ENCODE results near the gene PGAM5. TPM values are rescaled to one million over a fixed set of nuclear protein-coding genes. Genes with fewer than 3 reads are reported as not detected.

PGAM5 gene
- total RNA-seq, 1 experiment from 2014 or later: 121 TPM

GRCh38 chr12:132662901-132663755 lies 47.5 kb upstream of the PGAM5 start:
- Histone ChIP-seq H3K9me3 (ENCODE audit: low read depth, low read length, poor library complexity, severe bottlenecking) (no peaks in the 10 kb centered on the region), H3K36me3 (ENCODE audit: insufficient read depth, low read length, poor library complexity, severe bottlenecking) (peaks cover 98% of the 10 kb centered on the region), H3K27me3 (replicated peaks; ENCODE audit: insufficient read depth, low read depth, low read length, poor library complexity) (no peaks in the 10 kb centered on the region), H3K4me1 (ENCODE audit: insufficient read depth, low read length, poor library complexity, severe bottlenecking) (no peaks in the 10 kb centered on the region), H3K27ac (ENCODE audit: low read depth, low read length, poor library complexity, severe bottlenecking) (no peak overlapping the region), H3K4me3 (ENCODE audit: low read depth, low read length, poor library complexity, severe bottlenecking) (no peak overlapping the region)
- no TSS peak for BruUV-seq (replicated peaks)
- no peak for DNase-seq (ENCODE audit: low spot score)
- ChIA-PET POLR2A (ENCODE audit: low non-redundant PET) (no interaction called here), CTCF (interaction anchor here (0.5 kb wide), 1 partner anchor 45 kb away, joined by 6 read pairs; the partner anchor contains the start of gene P2RX2)
- intact Hi-C loops (cut with micrococcal nuclease; ENCODE audit: unreplicated experiment): no loop called here
- TF ChIP-seq EZH2 (IDR thresholded peaks at IDR 0.05; ENCODE audit: borderline replicate concordance, low read depth, low read length, poor library complexity, severe bottlenecking) (no peak), CTCF (conservative IDR thresholded peaks at IDR 0.05; ENCODE audit: low read depth, low read length) (no peak)

GRCh38 chr12:132664206-132665148 lies 46.2 kb upstream of the PGAM5 start:
- no peak overlapping the region for H3K4me3 ChIP-seq (ENCODE audit: low read depth, low read length, poor library complexity, severe bottlenecking)
- POLR2A ChIA-PET (ENCODE audit: low non-redundant PET): interaction anchor here (0.8 kb wide), 1 partner anchor 8 kb away, joined by 4 read pairs; no protein-coding TSS in a partner anchor
- no TSS peak for BruUV-seq (replicated peaks)
- peaks cover 98% of the 10 kb centered on the region for H3K36me3 ChIP-seq (ENCODE audit: insufficient read depth, low read length, poor library complexity, severe bottlenecking)
- CTCF ChIA-PET: no interaction called here
- no peak for DNase-seq (ENCODE audit: low spot score)
- no peaks in the 10 kb centered on the region for H3K9me3 ChIP-seq (ENCODE audit: low read depth, low read length, poor library complexity, severe bottlenecking)
- no peaks in the 10 kb centered on the region for H3K4me1 ChIP-seq (ENCODE audit: insufficient read depth, low read length, poor library complexity, severe bottlenecking)
- no peaks in the 10 kb centered on the region for H3K27me3 ChIP-seq (replicated peaks; ENCODE audit: insufficient read depth, low read depth, low read length, poor library complexity)
- no peak overlapping the region for H3K27ac ChIP-seq (ENCODE audit: low read depth, low read length, poor library complexity, severe bottlenecking)
- intact Hi-C loops (cut with micrococcal nuclease; ENCODE audit: unreplicated experiment): no loop called here
- no peak for TF ChIP-seq EZH2 (IDR thresholded peaks at IDR 0.05; ENCODE audit: borderline replicate concordance, low read depth, low read length, poor library complexity, severe bottlenecking)
- no peak for TF ChIP-seq CTCF (conservative IDR thresholded peaks at IDR 0.05; ENCODE audit: low read depth, low read length)

- no peak overlapping the region for H3K27ac ChIP-seq (ENCODE audit: low read depth, low read length, poor library complexity, severe bottlenecking)
- no peaks in the 10 kb centered on the region for H3K27me3 ChIP-seq (replicated peaks; ENCODE audit: insufficient read depth, low read depth, low read length, poor library complexity)
- H3K9me3 ChIP-seq (ENCODE audit: low read depth, low read length, poor library complexity, severe bottlenecking): no peaks in the 10 kb centered on the region
- TF ChIP-seq CTCF (conservative IDR thresholded peaks at IDR 0.05; ENCODE audit: low read depth, low read length) (no peak), EZH2 (IDR thresholded peaks at IDR 0.05; ENCODE audit: borderline replicate concordance, low read depth, low read length, poor library complexity, severe bottlenecking) (no peak)
- ChIA-PET POLR2A (ENCODE audit: low non-redundant PET) (no interaction called here), CTCF (no interaction called here)
- no TSS peak for BruUV-seq (replicated peaks)
- DNase-seq (ENCODE audit: low spot score): no peak
- no peaks in the 10 kb centered on the region for H3K4me1 ChIP-seq (ENCODE audit: insufficient read depth, low read length, poor library complexity, severe bottlenecking)
- H3K36me3 ChIP-seq (ENCODE audit: insufficient read depth, low read length, poor library complexity, severe bottlenecking): peaks cover 96% of the 10 kb centered on the region
- H3K4me3 ChIP-seq (ENCODE audit: low read depth, low read length, poor library complexity, severe bottlenecking): no peak overlapping the region
- intact Hi-C loops (cut with micrococcal nuclease; ENCODE audit: unreplicated experiment): no loop called here
These were observed 45.5 kb upstream of the PGAM5 start for GRCh38 chr12:132665149-132665491.

Measured in A673 (cell line).